BLaER1 (cell line): Measurements from ENCODE around the gene NLRX1.
"Not testable (repeated sequence)": the region's sequence is repeated elsewhere in the genome, so short reads cannot be mapped to it uniquely, and the experiment has no call there.

ENCODE experiments used
- H3K27ac ChIP-seq: shearing (Covaris generic); formaldehyde crosslinking; 2 replicates; pipeline ENCODE4 v1.8.1; 2022
- H3K27me3 ChIP-seq: shearing (Covaris generic); formaldehyde crosslinking; 2 replicates; pipeline ENCODE4 v1.8.1; 2022
- H3K36me3 ChIP-seq: shearing (Covaris generic); formaldehyde crosslinking; 2 replicates; pipeline ENCODE4 v1.8.1; 2022
- H3K4me1 ChIP-seq: shearing (Covaris generic); formaldehyde crosslinking; 2 replicates; pipeline ENCODE4 v1.8.1; 2022
- H3K4me2 ChIP-seq: shearing (Covaris generic); formaldehyde crosslinking; 2 replicates; pipeline ENCODE4 v1.8.1; 2022
- H3K4me3 ChIP-seq: shearing (Covaris generic); formaldehyde crosslinking; 2 replicates; pipeline ENCODE4 v1.8.1; 2022
- H3K9ac ChIP-seq: shearing (Covaris generic); formaldehyde crosslinking; 2 replicates; pipeline ENCODE4 v1.8.1; 2022
- H3K9me3 ChIP-seq: shearing (Covaris generic); formaldehyde crosslinking; 2 replicates; pipeline ENCODE4 v1.8.1; 2022
- H4K20me1 ChIP-seq: shearing (Covaris generic); formaldehyde crosslinking; 2 replicates; pipeline ENCODE4 v1.8.1; 2022
- Cebpa-rat ChIP-seq: shearing (Covaris generic); IDR thresholded peaks from 2 replicates; pipeline ENCODE4 v1.8.1; 2022

The NLRX1 gene

DNA sequence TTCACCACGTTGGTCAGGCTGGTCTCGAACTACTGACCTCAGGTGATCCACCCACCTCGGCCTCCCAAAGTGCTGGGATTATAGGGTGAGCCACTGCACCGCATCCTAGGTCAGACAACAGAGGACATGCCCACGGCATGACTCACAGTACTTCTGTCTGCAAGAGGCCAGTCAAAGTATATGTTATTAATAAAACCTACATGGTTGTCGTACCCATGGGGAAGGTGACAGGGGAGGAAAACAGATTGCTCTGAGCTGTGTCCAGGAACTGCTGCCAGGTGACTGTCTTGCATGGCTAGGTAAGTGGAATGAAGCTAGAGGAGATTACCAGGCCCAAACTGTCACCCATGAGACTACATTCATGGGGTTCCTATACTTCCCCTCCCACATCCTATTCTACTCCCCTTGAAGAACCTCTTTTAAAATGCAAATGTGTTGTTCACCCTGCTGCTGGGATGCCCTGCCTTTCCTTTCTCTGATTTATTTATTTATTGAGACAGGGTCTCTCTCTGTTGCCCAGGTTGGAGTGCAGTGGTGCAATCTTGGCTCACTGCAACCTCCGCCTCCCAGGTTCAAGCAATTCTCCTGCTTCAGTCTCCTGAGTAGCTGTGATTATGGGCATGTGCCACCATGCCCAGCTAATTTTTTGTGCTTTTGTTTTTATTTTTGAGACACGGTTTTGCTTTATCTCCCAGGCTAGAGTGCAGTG, 2.0 kb upstream of the NLRX1 start:
- Histone ChIP-seq H3K9ac (no peak overlapping the region; the same call in 1 of the 2 replicates), H3K36me3 (no peaks in the 10 kb centered on the region), H3K27me3 (no peaks in the 10 kb centered on the region), H3K4me1 (peaks cover 39% of the 10 kb centered on the region), H3K27ac (no peak overlapping the region), H3K4me2 (peak overlapping the region; percentile 71), H3K4me3 (no peak overlapping the region), H4K20me1 (no peaks in the 10 kb centered on the region), H3K9me3 (no peaks in the 10 kb centered on the region)
- no peak for TF ChIP-seq Cebpa-rat

DNA sequence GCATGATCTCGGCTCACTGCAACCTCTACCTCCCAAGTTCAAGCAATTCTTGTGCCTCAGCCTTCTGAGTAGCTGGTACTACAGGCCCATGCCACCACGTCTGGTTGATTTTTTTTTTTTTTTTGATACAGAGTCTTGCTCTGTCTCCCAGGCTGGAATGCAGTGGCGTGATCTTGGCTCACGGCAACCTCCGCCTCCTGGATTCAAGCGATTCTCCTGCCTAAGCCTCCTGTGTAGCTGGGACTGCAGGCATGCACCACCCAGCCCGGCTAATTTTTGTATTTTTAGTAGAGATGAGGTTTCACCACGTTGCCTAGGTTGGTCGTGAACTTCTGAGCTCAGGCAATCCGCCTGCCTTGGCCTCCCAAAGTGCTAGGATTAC, 1.5 kb upstream of the NLRX1 start:
- H3K27ac ChIP-seq, H3K9me3 ChIP-seq, H3K36me3 ChIP-seq, H3K27me3 ChIP-seq, H4K20me1 ChIP-seq, H3K4me3 ChIP-seq, H3K9ac ChIP-seq: not testable (repeated sequence)
- H3K4me2 ChIP-seq: peak overlapping the region; percentile 71
- H3K4me1 ChIP-seq: peaks cover 43% of the 10 kb centered on the region

DNA sequence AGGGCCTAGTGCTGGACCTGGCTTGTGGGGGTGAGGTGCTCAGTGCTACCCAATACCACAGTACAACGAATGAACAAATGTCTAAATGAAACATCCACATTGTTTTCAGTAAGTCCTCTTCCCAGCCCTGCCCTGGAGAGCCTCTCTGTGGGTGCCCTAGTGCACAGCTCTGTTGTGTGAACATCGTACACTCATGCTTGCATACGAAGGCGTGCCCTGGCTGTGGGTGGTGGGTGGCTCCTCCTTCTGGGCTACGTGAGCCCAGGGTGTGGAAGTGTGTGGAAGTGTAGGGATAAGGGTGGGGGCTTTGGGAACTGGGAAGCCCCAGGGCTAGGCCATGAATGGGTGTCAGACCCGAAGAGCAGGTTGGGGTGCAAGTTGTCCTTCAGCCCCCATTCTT, 592 bp upstream of the NLRX1 start:
- Histone ChIP-seq H4K20me1 (no peaks in the 10 kb centered on the region), H3K27me3 (no peaks in the 10 kb centered on the region), H3K36me3 (no peaks in the 10 kb centered on the region), H3K4me2 (0 out of 2 replicates have a peak overlapping the region, but pooled peaks have one; percentile 20), H3K4me3 (no peak overlapping the region), H3K9me3 (no peaks in the 10 kb centered on the region), H3K9ac (no peak overlapping the region), H3K27ac (no peak overlapping the region), H3K4me1 (peaks cover 50% of the 10 kb centered on the region)
- no peak for TF ChIP-seq Cebpa-rat

DNA sequence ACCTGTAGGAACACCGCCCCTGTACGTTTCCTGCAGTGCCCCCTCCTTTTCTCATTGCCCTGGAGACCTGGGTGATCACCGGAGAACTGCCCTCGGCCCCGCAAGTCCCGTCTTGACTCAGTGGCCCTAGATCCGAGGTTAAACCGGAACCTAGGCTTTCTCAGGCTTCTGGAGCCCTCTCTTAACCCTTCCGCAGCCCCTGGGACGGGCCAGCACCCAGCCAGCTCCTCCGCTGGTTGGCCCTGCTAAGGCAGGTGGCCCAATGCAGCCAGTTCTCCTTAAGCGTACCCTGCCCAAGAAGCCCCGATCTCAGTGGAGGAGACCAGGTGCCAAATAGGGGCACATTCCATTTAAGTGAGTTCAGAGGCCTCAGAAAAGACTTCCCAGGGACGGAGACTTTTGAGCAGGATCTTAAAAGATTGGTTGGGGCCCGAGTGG, 776 bp downstream of the NLRX1 start:
- no peaks in the 10 kb centered on the region for H3K27me3 ChIP-seq
- H3K9ac ChIP-seq: peak overlapping the region; percentile 92
- no peak for TF ChIP-seq Cebpa-rat
- peak overlapping the region; percentile 93 for H3K27ac ChIP-seq
- H3K4me1 ChIP-seq: peaks cover 50% of the 10 kb centered on the region
- H4K20me1 ChIP-seq: no peaks in the 10 kb centered on the region
- peak overlapping the region; percentile 84 for H3K4me3 ChIP-seq
- peaks cover 13% of the 10 kb centered on the region for H3K36me3 ChIP-seq
- H3K9me3 ChIP-seq: no peaks in the 10 kb centered on the region
- H3K4me2 ChIP-seq: peak overlapping the region; percentile 84

- Histone ChIP-seq H4K20me1 (no peaks in the 10 kb centered on the region), H3K4me2 (peak overlapping the region; percentile 9; the same call in 1 of the 2 replicates), H3K9ac (no peak overlapping the region), H3K36me3 (peaks cover 29% of the 10 kb centered on the region), H3K4me3 (no peak overlapping the region), H3K27ac (no peak overlapping the region), H3K9me3 (no peaks in the 10 kb centered on the region), H3K4me1 (peaks cover 42% of the 10 kb centered on the region), H3K27me3 (no peaks in the 10 kb centered on the region)
- TF ChIP-seq Cebpa-rat: no peak
Measured at GRCh38 chr11:119172513-119172912, 4.0 kb downstream of the NLRX1 start.

DNA sequence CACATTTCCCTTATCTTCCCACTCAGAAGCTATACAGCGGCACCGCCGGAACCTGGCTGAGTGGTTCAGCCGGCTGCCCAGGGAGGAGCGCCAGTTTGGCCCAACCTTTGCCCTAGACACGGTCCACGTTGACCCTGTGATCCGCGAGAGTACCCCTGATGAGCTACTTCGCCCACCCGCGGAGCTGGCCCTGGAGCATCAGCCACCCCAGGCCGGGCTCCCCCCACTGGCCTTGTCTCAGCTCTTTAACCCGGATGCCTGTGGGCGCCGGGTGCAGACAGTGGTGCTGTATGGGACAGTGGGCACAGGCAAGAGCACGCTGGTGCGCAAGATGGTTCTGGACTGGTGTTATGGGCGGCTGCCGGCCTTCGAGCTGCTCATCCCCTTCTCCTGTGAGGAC, 4.9 kb downstream of the NLRX1 start:
- Histone ChIP-seq H3K4me3 (no peak overlapping the region), H3K27ac (no peak overlapping the region), H3K9ac (no peak overlapping the region), H4K20me1 (no peaks in the 10 kb centered on the region), H3K36me3 (peaks cover 29% of the 10 kb centered on the region), H3K4me2 (no peak overlapping the region), H3K9me3 (no peaks in the 10 kb centered on the region), H3K4me1 (peaks cover 49% of the 10 kb centered on the region), H3K27me3 (no peaks in the 10 kb centered on the region)
- no peak for TF ChIP-seq Cebpa-rat

- no peak overlapping the region for H3K27ac ChIP-seq
- H3K4me2 ChIP-seq: no peak overlapping the region
- H3K9ac ChIP-seq: no peak overlapping the region
Measured at GRCh38 chr11:119175493-119176077, 7.1 kb downstream of the NLRX1 start.

GRCh38 chr11:119178166-119178680, 9.7 kb downstream of the NLRX1 start:
- H3K27ac ChIP-seq: peak overlapping the region; percentile 42
- H3K4me1 ChIP-seq: peaks cover 27% of the 10 kb centered on the region
- no peak for TF ChIP-seq Cebpa-rat
- no peak overlapping the region for H3K4me3 ChIP-seq
- peak overlapping the region; percentile 74 for H3K4me2 ChIP-seq
- no peaks in the 10 kb centered on the region for H3K9me3 ChIP-seq
- peak overlapping the region; percentile 49; the same call in 1 of the 2 replicates for H3K9ac ChIP-seq
- H3K36me3 ChIP-seq: peaks cover 53% of the 10 kb centered on the region
- no peaks in the 10 kb centered on the region for H4K20me1 ChIP-seq
- no peaks in the 10 kb centered on the region for H3K27me3 ChIP-seq

More at GRCh38 chr11:119175493-119176077, 7.1 kb downstream of the NLRX1 start:
- no peak overlapping the region for H3K4me3 ChIP-seq
- H3K36me3 ChIP-seq: peaks cover 39% of the 10 kb centered on the region
- H4K20me1 ChIP-seq: no peaks in the 10 kb centered on the region
- no peak for TF ChIP-seq Cebpa-rat
- H3K9me3 ChIP-seq: no peaks in the 10 kb centered on the region
- no peaks in the 10 kb centered on the region for H3K27me3 ChIP-seq
- H3K4me1 ChIP-seq: peaks cover 46% of the 10 kb centered on the region

DNA sequence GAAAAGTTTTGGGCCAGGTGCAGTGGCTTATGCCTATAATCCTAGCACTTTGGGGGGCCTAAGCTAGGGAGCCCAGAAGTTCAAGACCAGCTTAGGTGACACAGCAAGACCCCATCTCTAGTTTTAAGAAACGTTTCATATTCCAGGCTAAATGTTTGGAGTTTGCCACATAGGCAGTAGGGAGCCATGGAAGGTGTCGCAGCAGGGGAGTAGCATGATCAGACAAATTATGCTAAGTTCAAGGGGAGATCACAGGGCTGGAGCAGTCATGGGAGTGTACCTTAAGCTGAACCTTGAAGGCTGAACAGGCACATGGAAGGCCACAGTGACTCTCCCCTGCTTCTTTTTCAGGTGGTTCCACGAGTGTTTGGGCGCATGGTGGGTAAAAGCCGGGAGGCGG, 10.8 kb downstream of the NLRX1 start:
- Histone ChIP-seq H3K9me3 (no peaks in the 10 kb centered on the region), H3K27ac (no peak overlapping the region), H3K36me3 (peaks cover 50% of the 10 kb centered on the region), H3K9ac (no peak overlapping the region), H3K4me2 (no peak overlapping the region), H3K4me1 (peaks cover 33% of the 10 kb centered on the region), H3K4me3 (no peak overlapping the region), H3K27me3 (no peaks in the 10 kb centered on the region), H4K20me1 (no peaks in the 10 kb centered on the region)
- TF ChIP-seq Cebpa-rat: no peak

- no peak overlapping the region for H3K9ac ChIP-seq
- H3K27ac ChIP-seq: no peak overlapping the region
- H3K4me3 ChIP-seq: no peak overlapping the region
- no peaks in the 10 kb centered on the region for H4K20me1 ChIP-seq
- TF ChIP-seq Cebpa-rat: no peak
- H3K27me3 ChIP-seq: no peaks in the 10 kb centered on the region
- H3K4me2 ChIP-seq: no peak overlapping the region
- H3K36me3 ChIP-seq: peaks cover 44% of the 10 kb centered on the region
- peaks cover 38% of the 10 kb centered on the region for H3K4me1 ChIP-seq
- H3K9me3 ChIP-seq: no peaks in the 10 kb centered on the region
Measured at GRCh38 chr11:119179983-119180382, 11.5 kb downstream of the NLRX1 start.
